Uterus (tissue), 2 donors: ENCODE results near the gene CDC42SE1.

ENCODE experiments used
- CTCF ChIP-seq, 4 experiments: fragments of 200-600 bp in 2 of 4; fragments of 450-650 bp in 2 of 4; sonication (generic) in 2 of 4; IDR thresholded peaks; one replicate each; pipeline ENCODE4 v1.5.1; 2016 to 2019; ENCODE audit warnings: antibody characterized with exemption in 4 of 4, mild to moderate bottlenecking in 2 of 4, moderate library complexity in 1 of 4
- POLR2A ChIP-seq, 2 donors: fragments of 450-650 bp; IDR thresholded peaks; one replicate each; pipeline ENCODE4 v1.6.1; 2016; ENCODE audit warnings: antibody characterized with exemption in 2 of 2, mild to moderate bottlenecking in 1 of 2, moderate library complexity in 1 of 2

- TF ChIP-seq CTCF (IDR thresholded peaks at IDR 0.05) (no peak), POLR2A (IDR thresholded peaks at IDR 0.05) (no peak)
Measured at GRCh38 chr1:151048645-151049032, 10.8 kb downstream of the CDC42SE1 start.
